BLaER1 (cell line): ENCODE data around the gene SLMAP.
A peak's percentile ranks its signal among the peaks of the same experiment; 100 is the strongest.

Source experiments
- H3K27ac ChIP-seq: shearing (Covaris generic); formaldehyde crosslinking; 2 replicates; pipeline ENCODE4 v1.8.1; 2022
- H3K27me3 ChIP-seq: shearing (Covaris generic); formaldehyde crosslinking; 2 replicates; pipeline ENCODE4 v1.8.1; 2022
- H3K36me3 ChIP-seq: shearing (Covaris generic); formaldehyde crosslinking; 2 replicates; pipeline ENCODE4 v1.8.1; 2022
- H3K4me1 ChIP-seq: shearing (Covaris generic); formaldehyde crosslinking; 2 replicates; pipeline ENCODE4 v1.8.1; 2022
- H3K4me2 ChIP-seq: shearing (Covaris generic); formaldehyde crosslinking; 2 replicates; pipeline ENCODE4 v1.8.1; 2022
- H3K4me3 ChIP-seq: shearing (Covaris generic); formaldehyde crosslinking; 2 replicates; pipeline ENCODE4 v1.8.1; 2022
- H3K9ac ChIP-seq: shearing (Covaris generic); formaldehyde crosslinking; 2 replicates; pipeline ENCODE4 v1.8.1; 2022
- H3K9me3 ChIP-seq: shearing (Covaris generic); formaldehyde crosslinking; 2 replicates; pipeline ENCODE4 v1.8.1; 2022
- H4K20me1 ChIP-seq: shearing (Covaris generic); formaldehyde crosslinking; 2 replicates; pipeline ENCODE4 v1.8.1; 2022
- Cebpa-rat ChIP-seq: shearing (Covaris generic); IDR thresholded peaks from 2 replicates; pipeline ENCODE4 v1.8.1; 2022

The SLMAP gene

GRCh38 chr3:57788624-57789018 lies 32.5 kb downstream of the SLMAP start:
- no peak overlapping the region for H3K9ac ChIP-seq
- H3K36me3 ChIP-seq = 0 out of 2 replicates have a peak, but pooled peaks cover 7% of the 10 kb centered on the region
- H3K27ac ChIP-seq = no peak overlapping the region
- H3K27me3 ChIP-seq = no peaks in the 10 kb centered on the region
- H3K4me3 ChIP-seq = no peak overlapping the region
- peaks cover 71% of the 10 kb centered on the region; the same call in 1 of the 2 replicates for H4K20me1 ChIP-seq
- 0 out of 2 replicates have a peak, but pooled peaks cover 4% of the 10 kb centered on the region for H3K4me1 ChIP-seq
- no peaks in the 10 kb centered on the region for H3K9me3 ChIP-seq
- TF ChIP-seq Cebpa-rat = no peak
- H3K4me2 ChIP-seq = no peak overlapping the region

DNA sequence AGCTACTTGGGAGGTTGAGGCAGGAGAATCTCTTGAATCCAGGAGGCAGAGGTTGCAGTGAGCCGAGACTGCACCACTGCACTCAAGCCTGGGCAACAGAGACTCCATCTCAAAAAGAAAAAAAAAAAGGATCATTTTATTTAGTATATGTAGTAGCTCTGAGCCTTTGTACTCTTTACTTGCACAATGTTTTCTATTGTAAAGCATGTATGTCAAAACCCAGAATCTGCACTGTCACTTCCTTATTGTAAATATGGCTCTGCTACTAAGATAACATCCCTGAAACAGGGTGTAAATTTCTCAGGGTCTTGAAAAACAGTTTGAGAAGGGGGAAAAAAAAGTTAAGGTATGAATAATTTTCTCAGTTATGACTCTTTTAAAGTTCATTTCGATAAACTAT lies 35.1 kb downstream of the SLMAP start:
- Histone ChIP-seq H3K27ac (no peak overlapping the region), H3K9ac (no peak overlapping the region)

GRCh38 chr3:57792198-57792597 lies 36.1 kb downstream of the SLMAP start:
- Histone ChIP-seq H3K9ac (no peak overlapping the region), H3K4me2 (no peak overlapping the region), H4K20me1 (peaks cover 46% of the 10 kb centered on the region; the same call in 1 of the 2 replicates), H3K9me3 (no peaks in the 10 kb centered on the region), H3K27ac (no peak overlapping the region), H3K36me3 (peaks cover 4% of the 10 kb centered on the region; the same call in 1 of the 2 replicates), H3K4me3 (no peak overlapping the region), H3K27me3 (no peaks in the 10 kb centered on the region), H3K4me1 (0 out of 2 replicates have a peak, but pooled peaks cover 4% of the 10 kb centered on the region)
- no peak for TF ChIP-seq Cebpa-rat

More for the DNA sequence above, 35.1 kb downstream of the SLMAP start:
- 0 out of 2 replicates have a peak, but pooled peaks cover 4% of the 10 kb centered on the region for H3K4me1 ChIP-seq
- H3K4me2 ChIP-seq = no peak overlapping the region
- H3K27me3 ChIP-seq = no peaks in the 10 kb centered on the region
- peaks cover 4% of the 10 kb centered on the region; the same call in 1 of the 2 replicates for H3K36me3 ChIP-seq
- TF ChIP-seq Cebpa-rat = no peak
- H3K4me3 ChIP-seq = no peak overlapping the region
- no peaks in the 10 kb centered on the region for H3K9me3 ChIP-seq
- H4K20me1 ChIP-seq = peaks cover 47% of the 10 kb centered on the region; the same call in 1 of the 2 replicates

DNA sequence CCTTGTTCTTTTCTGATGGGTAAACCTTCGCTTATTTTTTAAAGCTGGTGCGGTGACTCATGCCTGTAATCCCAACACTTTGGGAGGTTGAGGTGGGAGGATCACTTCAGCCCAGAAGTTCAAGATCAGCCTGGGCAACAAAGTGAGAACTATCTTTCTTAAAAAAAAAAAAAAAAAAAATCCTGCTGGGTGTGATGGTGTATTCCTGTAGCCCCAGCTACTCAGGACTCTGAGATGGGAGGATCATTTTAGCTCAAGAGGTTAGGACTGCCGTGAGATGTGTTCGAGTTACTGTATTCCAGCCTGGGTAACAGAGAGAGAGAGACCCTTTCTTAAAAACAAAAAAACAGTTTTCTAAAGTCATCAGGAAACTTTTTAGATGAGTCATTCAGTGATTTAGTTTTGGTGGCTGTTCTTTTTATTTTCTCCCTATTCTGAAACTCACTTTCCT lies 37.7 kb downstream of the SLMAP start:
- peaks cover 17% of the 10 kb centered on the region for H3K4me1 ChIP-seq
- H3K4me2 ChIP-seq = no peak overlapping the region
- H3K27me3 ChIP-seq = no peaks in the 10 kb centered on the region
- no peak overlapping the region for H3K4me3 ChIP-seq
- peaks cover 4% of the 10 kb centered on the region; the same call in 1 of the 2 replicates for H3K36me3 ChIP-seq
- no peak overlapping the region for H3K27ac ChIP-seq
- TF ChIP-seq Cebpa-rat = no peak
- no peak overlapping the region for H3K9ac ChIP-seq
- H4K20me1 ChIP-seq = peaks cover 46% of the 10 kb centered on the region
- no peaks in the 10 kb centered on the region for H3K9me3 ChIP-seq

DNA sequence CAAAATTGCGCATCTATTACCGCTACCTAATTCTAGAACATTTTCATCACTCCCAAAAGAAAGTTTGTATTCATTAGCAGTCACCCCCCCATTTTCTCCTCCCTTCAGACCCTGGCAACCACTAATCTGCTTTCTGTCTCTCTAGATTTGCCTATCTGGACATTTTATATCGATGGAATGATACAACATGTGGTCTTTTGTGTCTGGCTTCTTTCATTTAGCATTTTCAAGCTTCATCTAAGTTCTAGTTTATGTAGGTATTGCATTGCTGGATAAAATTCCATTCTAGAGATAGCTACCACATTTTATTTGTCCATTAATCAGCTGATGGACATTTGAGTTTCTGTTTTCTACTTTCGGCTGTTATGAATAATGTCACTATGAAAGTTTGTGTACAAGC lies 38.4 kb downstream of the SLMAP start:
- no peak overlapping the region for H3K9ac ChIP-seq
- no peak overlapping the region for H3K4me2 ChIP-seq
- H3K36me3 ChIP-seq = peaks cover 4% of the 10 kb centered on the region; the same call in 1 of the 2 replicates
- H3K27me3 ChIP-seq = no peaks in the 10 kb centered on the region
- H3K9me3 ChIP-seq = no peaks in the 10 kb centered on the region
- H3K27ac ChIP-seq = no peak overlapping the region
- H4K20me1 ChIP-seq = peaks cover 46% of the 10 kb centered on the region
- no peak for TF ChIP-seq Cebpa-rat
- H3K4me3 ChIP-seq = no peak overlapping the region
- peaks cover 25% of the 10 kb centered on the region for H3K4me1 ChIP-seq

- Histone ChIP-seq H3K27ac (no peak overlapping the region), H4K20me1 (peaks cover 46% of the 10 kb centered on the region), H3K36me3 (peaks cover 4% of the 10 kb centered on the region; the same call in 1 of the 2 replicates), H3K27me3 (no peaks in the 10 kb centered on the region), H3K4me3 (no peak overlapping the region), H3K4me2 (no peak overlapping the region), H3K4me1 (peaks cover 25% of the 10 kb centered on the region), H3K9me3 (no peaks in the 10 kb centered on the region), H3K9ac (no peak overlapping the region)
- TF ChIP-seq Cebpa-rat = no peak
Measured at GRCh38 chr3:57794951-57795350, 38.8 kb downstream of the SLMAP start.

DNA sequence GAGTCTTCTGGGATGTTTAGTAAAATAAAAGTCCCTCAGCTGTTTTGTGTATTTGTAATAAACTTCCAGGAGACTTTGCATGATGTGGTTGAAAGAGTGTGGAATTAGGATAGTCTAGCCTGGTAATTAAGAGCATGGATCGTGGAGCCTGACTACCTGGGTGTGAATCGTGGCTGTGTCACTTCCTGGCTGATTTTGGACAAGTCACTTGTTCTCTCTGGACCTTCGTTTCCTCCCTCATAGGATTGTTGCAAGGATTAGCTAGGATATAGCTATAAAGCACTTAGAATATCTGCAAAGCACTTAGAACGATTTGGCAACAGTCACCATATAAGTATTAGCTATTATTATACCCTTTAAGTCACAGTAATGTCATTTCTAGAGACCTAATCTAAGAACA lies 40.2 kb downstream of the SLMAP start:
- no peak overlapping the region for H3K4me3 ChIP-seq
- no peaks in the 10 kb centered on the region for H3K27me3 ChIP-seq
- H3K36me3 ChIP-seq = peaks cover 4% of the 10 kb centered on the region; the same call in 1 of the 2 replicates
- H3K9ac ChIP-seq = no peak overlapping the region
- H3K9me3 ChIP-seq = no peaks in the 10 kb centered on the region
- H3K4me2 ChIP-seq = no peak overlapping the region
- H3K27ac ChIP-seq = no peak overlapping the region
- H3K4me1 ChIP-seq = peaks cover 21% of the 10 kb centered on the region
- TF ChIP-seq Cebpa-rat = no peak
- peaks cover 52% of the 10 kb centered on the region for H4K20me1 ChIP-seq

DNA sequence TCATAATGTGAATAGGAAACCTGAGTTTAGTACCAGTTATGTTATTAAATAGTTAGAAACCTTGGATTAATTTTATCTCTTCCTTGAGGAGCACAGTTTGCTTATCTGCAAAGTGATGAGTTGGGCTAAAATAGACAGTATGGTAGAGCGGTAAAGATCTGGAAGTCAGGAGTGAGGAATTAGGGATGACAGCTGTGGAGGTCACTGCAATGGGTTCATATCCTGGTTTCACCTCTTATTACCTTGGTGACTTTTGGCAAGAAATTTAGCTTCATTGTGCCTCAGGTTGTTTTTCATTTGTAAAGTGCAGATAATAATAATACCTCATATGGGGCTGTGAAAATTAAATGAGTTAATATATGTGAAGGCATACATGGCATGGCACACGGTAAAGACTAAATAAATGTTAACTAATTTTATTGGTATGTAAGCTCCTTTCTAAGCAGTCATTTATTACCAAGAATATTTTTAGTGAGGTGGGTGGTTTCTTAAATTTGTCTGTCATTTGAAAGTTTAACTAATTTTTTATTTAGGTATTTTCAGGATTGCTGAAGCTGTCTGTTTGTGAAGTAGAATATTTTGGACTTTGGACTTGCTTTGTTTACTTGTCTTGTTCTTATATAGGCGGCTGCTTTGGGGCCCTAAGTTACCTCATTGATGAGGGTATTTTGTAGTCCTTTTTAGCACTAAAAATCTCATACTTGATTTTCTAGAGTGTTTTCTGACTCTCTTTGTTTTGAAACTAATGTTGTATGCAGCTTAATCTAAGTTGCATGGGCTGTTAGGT lies 41.8 kb downstream of the SLMAP start:
- peaks cover 21% of the 10 kb centered on the region for H3K4me1 ChIP-seq
- H3K4me2 ChIP-seq = peak overlapping the region; percentile 44

GRCh38 chr3:57803647-57804081 lies 47.6 kb downstream of the SLMAP start:
- Histone ChIP-seq H4K20me1 (peaks cover 82% of the 10 kb centered on the region), H3K9ac (no peak overlapping the region), H3K4me1 (peaks cover 9% of the 10 kb centered on the region), H3K27me3 (no peaks in the 10 kb centered on the region), H3K36me3 (peaks cover 6% of the 10 kb centered on the region; the same call in 1 of the 2 replicates), H3K4me3 (no peak overlapping the region), H3K4me2 (no peak overlapping the region), H3K9me3 (peaks cover 7% of the 10 kb centered on the region), H3K27ac (no peak overlapping the region)
- no peak for TF ChIP-seq Cebpa-rat

More for the DNA sequence above, 41.8 kb downstream of the SLMAP start:
- peak overlapping the region; percentile 18; the same call in 1 of the 2 replicates for H3K9ac ChIP-seq
- peaks cover 4% of the 10 kb centered on the region; the same call in 1 of the 2 replicates for H3K36me3 ChIP-seq
- H3K9me3 ChIP-seq = no peaks in the 10 kb centered on the region
- H3K27me3 ChIP-seq = no peaks in the 10 kb centered on the region
- no peak for TF ChIP-seq Cebpa-rat
- H3K27ac ChIP-seq = no peak overlapping the region
- H3K4me3 ChIP-seq = no peak overlapping the region
- H4K20me1 ChIP-seq = peaks cover 64% of the 10 kb centered on the region

GRCh38 chr3:57805266-57805665 lies 49.2 kb downstream of the SLMAP start:
- Histone ChIP-seq H4K20me1 (peaks cover 82% of the 10 kb centered on the region), H3K27ac (no peak overlapping the region), H3K4me1 (no peaks in the 10 kb centered on the region)

More at GRCh38 chr3:57805266-57805665, 49.2 kb downstream of the SLMAP start:
- H3K4me2 ChIP-seq = no peak overlapping the region
- TF ChIP-seq Cebpa-rat = no peak
- no peaks in the 10 kb centered on the region for H3K27me3 ChIP-seq
- no peak overlapping the region for H3K4me3 ChIP-seq
- H3K36me3 ChIP-seq = peaks cover 21% of the 10 kb centered on the region
- no peak overlapping the region for H3K9ac ChIP-seq
- peaks cover 22% of the 10 kb centered on the region for H3K9me3 ChIP-seq
